ENCODE data around the gene OVCH1.

DNA sequence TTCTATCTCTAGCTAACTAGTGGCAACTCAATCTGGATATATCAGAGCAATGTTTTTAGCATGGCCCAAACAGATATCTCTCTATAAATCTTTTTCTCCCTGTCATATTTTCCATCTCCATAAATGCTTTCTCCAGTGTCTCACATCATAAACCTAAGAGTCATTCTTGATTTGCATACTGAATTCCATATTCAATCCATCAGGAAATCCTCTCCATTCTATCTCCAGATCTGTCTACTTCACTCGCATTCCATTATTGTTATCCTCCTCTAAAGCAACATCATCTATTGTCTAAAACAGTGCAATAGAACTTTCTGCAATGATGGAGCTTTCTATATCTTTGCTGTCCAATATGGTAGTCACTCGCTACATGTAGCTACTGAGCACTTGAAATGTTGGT, 71.0 kb downstream of the OVCH1 start:
- TF ChIP-seq CTCF (conservative IDR thresholded peaks at IDR 0.05) (no peak), EZH2 (IDR thresholded peaks at IDR 0.05; ENCODE audit: low read depth) (no peak)

All from PC-9 (cell line).